ENCODE results near the gene ATF7IP2.
"Not testable (repeated sequence)": the region's sequence is repeated elsewhere in the genome, so short reads cannot be mapped to it uniquely, and the experiment has no call there.

ATF7IP2 gene

GRCh38 chr16:10349851-10350250 is 36.0 kb upstream of the ATF7IP2 start:
- no peak overlapping the region for H3K4me3 ChIP-seq (ENCODE audit: low read depth, low read length)
- CTCF ChIA-PET: no interaction called here
- POLR2A ChIA-PET: no interaction called here
- DNase-seq (ENCODE audit: low read depth, low spot score): no peak
- TF ChIP-seq CTCF (IDR thresholded peaks at IDR 0.05; ENCODE audit: insufficient read depth, low read length, missing control alignments): no peak

GRCh38 chr16:10352262-10352661 is 33.6 kb upstream of the ATF7IP2 start:
- CTCF ChIA-PET: no interaction called here
- POLR2A ChIA-PET: no interaction called here
- no peak overlapping the region for H3K4me3 ChIP-seq (ENCODE audit: low read depth, low read length)
- no peak for TF ChIP-seq CTCF (IDR thresholded peaks at IDR 0.05; ENCODE audit: insufficient read depth, low read length, missing control alignments)
- DNase-seq (ENCODE audit: low read depth, low spot score): no peak

- ChIA-PET CTCF (no interaction called here), POLR2A (no interaction called here)
- no peak for DNase-seq (ENCODE audit: low read depth, low spot score)
- H3K4me3 ChIP-seq (ENCODE audit: low read depth, low read length): no peak overlapping the region
- no peak for TF ChIP-seq CTCF (IDR thresholded peaks at IDR 0.05; ENCODE audit: insufficient read depth, low read length, missing control alignments)
Measured at GRCh38 chr16:10355589-10355988, 30.3 kb upstream of the ATF7IP2 start.

GRCh38 chr16:10356870-10357842 is 28.7 kb upstream of the ATF7IP2 start:
- ChIA-PET POLR2A (no interaction called here), CTCF (no interaction called here)
- TF ChIP-seq CTCF (IDR thresholded peaks at IDR 0.05; ENCODE audit: insufficient read depth, low read length, missing control alignments): no peak
- no peak for DNase-seq (ENCODE audit: low read depth, low spot score)
- no peak overlapping the region for H3K4me3 ChIP-seq (ENCODE audit: low read depth, low read length)

- CTCF ChIA-PET; H3K4me3 ChIP-seq (ENCODE audit: low read depth, low read length); DNase-seq (ENCODE audit: low read depth, low spot score); POLR2A ChIA-PET: not testable (repeated sequence)
Measured at GRCh38 chr16:10361747-10362076, 24.1 kb upstream of the ATF7IP2 start.

- CTCF ChIA-PET: no interaction called here
Measured at GRCh38 chr16:10362077-10362863, 23.6 kb upstream of the ATF7IP2 start.

GRCh38 chr16:10362864-10363197 is 23.0 kb upstream of the ATF7IP2 start:
- DNase-seq (ENCODE audit: low read depth, low spot score); H3K4me3 ChIP-seq (ENCODE audit: low read depth, low read length); CTCF ChIA-PET; POLR2A ChIA-PET: not testable (repeated sequence)

More at GRCh38 chr16:10362077-10362863, 23.6 kb upstream of the ATF7IP2 start:
- H3K4me3 ChIP-seq (ENCODE audit: low read depth, low read length): no peak overlapping the region
- TF ChIP-seq CTCF (IDR thresholded peaks at IDR 0.05; ENCODE audit: insufficient read depth, low read length, missing control alignments): no peak
- DNase-seq (ENCODE audit: low read depth, low spot score): no peak
- POLR2A ChIA-PET: no interaction called here

- POLR2A ChIA-PET; H3K4me3 ChIP-seq (ENCODE audit: low read depth, low read length); CTCF ChIA-PET; DNase-seq (ENCODE audit: low read depth, low spot score): not testable (repeated sequence)
Measured at GRCh38 chr16:10366619-10367018, 19.2 kb upstream of the ATF7IP2 start.

Measured in AG04449 (cell line).